Gastrocnemius medialis (tissue), 4 donors: ENCODE results near the gene C9orf85. TPM values are rescaled to one million over a fixed set of nuclear protein-coding genes. Genes with fewer than 3 reads are reported as not detected.

Experiments used
- ATAC-seq, 2 donors: fragments of 150-250 bp; one replicate each; pipeline ENCODE4 v1.9.1; 2016
- DNase-seq, 2 donors: peaks; one replicate each; pipeline ENCODE4 v3.0.0-alpha.2; 2019
- H3K27ac ChIP-seq, 4 donors: fragments of 200-600 bp; sonication (generic); 1 replicate in 1 of 4; 2 replicates in 3 of 4; pipeline ENCODE4 v1.5.1; 2016 to 2018; ENCODE audit warnings: mild to moderate bottlenecking in 2 of 4, moderate library complexity in 1 of 4
- H3K27me3 ChIP-seq, 3 donors: fragments of 200-600 bp; sonication (generic) in 2 of 3; 1 replicate in 1 of 3; 2 replicates in 2 of 3; pipeline versions ENCODE4 v1.5.1 to v1.6.0; 2016 to 2019; ENCODE audit warnings: mild to moderate bottlenecking in 1 of 3, moderate library complexity in 1 of 3
- H3K36me3 ChIP-seq, 2 donors: fragments of 200-600 bp; sonication (generic) in 1 of 2; one replicate each; pipeline ENCODE4 v1.5.1; 2017 to 2018
- H3K4me1 ChIP-seq, 2 donors: fragments of 200-600 bp; sonication (generic) in 1 of 2; one replicate each; pipeline ENCODE4 v1.5.1; 2016 to 2017; ENCODE audit warnings: mild to moderate bottlenecking in 2 of 2
- H3K4me3 ChIP-seq, 4 donors: fragments of 200-600 bp; sonication (generic) in 3 of 4; 1 replicate in 1 of 4; 2 replicates in 3 of 4; pipeline ENCODE4 v1.5.1; 2016 to 2019; ENCODE audit warnings: mild to moderate bottlenecking in 2 of 4
- H3K9me3 ChIP-seq, 3 donors: fragments of 200-600 bp; sonication (generic) in 2 of 3; 1 replicate in 1 of 3; 2 replicates in 2 of 3; pipeline ENCODE4 v1.5.1; 2016 to 2019
- CTCF ChIP-seq, 5 experiments: fragments of 450-650 bp in 3 of 5; fragments of 200-600 bp in 2 of 5; sonication (generic) in 2 of 5; IDR thresholded peaks in 4 of 5; conservative IDR thresholded peaks in 1 of 5; 1 replicate in 4 of 5; 2 replicates in 1 of 5; pipeline ENCODE4 v1.5.1; 2016 to 2019; ENCODE audit warnings: antibody characterized with exemption in 5 of 5, mild to moderate bottlenecking in 3 of 5, moderate library complexity in 3 of 5
- POLR2A ChIP-seq, 2 donors: fragments of 450-650 bp; IDR thresholded peaks; one replicate each; pipeline ENCODE4 v1.6.1; 2017; ENCODE audit warnings: antibody characterized with exemption in 2 of 2, mild to moderate bottlenecking in 2 of 2, moderate library complexity in 2 of 2
- in situ Hi-C, 4 donors: fragments of 200-750 bp; cut with MboI; loops; one replicate each; pipeline versions ENCODE4 v1.15.0 to v1.8.0; 2017; ENCODE audit warnings: low sequenced_read_pairs in 4 of 4
- intact Hi-C: fragments of 100-400 bp; cut with DNase I; formaldehyde crosslinking; loops from one replicate; pipeline ENCODE4 v1.15.1; 2023; ENCODE audit warnings: low total_unique reads
- total RNA-seq, 4 donors: library from RNA; depleted of rRNA; stranded (reverse); fragments of >200 nt; gene quantifications; one replicate each; pipeline versions ENCODE4 v1.1.0 to v1.2.3, GENCODE V29; 2016

Gene C9orf85
- total RNA-seq, 4 donors from 2014 or later = 1.7 to 9.6 (median 6.3) TPM

DNA sequence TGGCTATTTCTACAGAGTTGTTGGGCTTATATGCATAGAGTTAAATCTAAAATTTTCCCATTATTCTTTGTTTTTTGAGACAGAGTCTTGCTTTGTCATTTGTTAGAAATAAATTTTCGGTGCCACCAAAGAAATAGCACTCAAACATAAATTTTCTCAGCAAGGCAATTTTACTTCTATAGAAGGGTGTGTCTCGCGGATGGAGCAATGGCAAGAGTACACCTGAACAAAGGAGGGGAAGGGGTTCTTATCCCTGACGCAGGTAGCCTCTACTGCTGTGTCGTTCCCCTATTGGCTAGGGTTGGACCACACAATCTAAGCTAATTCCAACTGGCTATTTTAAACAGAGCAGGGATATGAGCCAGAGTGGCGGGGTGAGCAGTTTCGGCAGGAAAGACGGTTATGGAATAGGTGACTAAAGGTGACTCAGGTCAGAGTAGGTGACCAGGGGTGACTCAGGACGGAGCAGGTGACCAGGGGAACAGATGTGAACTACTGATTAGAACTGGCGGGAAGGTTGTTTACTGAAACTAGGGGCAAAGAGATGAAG lies 57.2 kb downstream of the C9orf85 start:
- no peaks in the 10 kb centered on the region for H3K9me3 ChIP-seq
- intact Hi-C loops (no loop called here), in situ Hi-C loops (no loop called here)
- H3K36me3 ChIP-seq = peaks cover 0 to 10% of the 10 kb centered on the region in 2 donors
- DNase-seq = no peak
- no peak for TF ChIP-seq POLR2A (IDR thresholded peaks at IDR 0.05)
- no peak overlapping the region for H3K27ac ChIP-seq
- H3K4me1 ChIP-seq = no peaks in the 10 kb centered on the region
- ATAC-seq = no peak
- no peak overlapping the region for H3K4me3 ChIP-seq
- H3K27me3 ChIP-seq = no peaks in the 10 kb centered on the region

DNA sequence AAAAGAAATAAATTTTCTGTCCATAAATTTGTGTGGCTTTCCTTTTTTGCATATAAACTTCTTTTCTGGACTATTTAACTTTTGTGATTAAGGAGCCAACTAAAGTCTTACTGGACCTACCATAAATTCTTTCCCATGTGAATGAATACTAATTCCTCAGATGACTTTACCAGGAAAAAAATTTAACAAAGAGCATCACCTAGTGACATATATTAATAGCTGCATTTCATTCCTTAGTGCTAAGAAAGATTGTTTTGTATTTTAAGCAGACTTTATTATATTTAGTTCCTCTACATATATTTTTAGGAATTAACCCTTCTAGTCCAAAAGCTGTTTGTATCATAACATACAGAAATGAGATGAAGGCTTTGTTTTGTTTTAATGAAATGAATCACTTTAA lies 64.4 kb downstream of the C9orf85 start:
- ATAC-seq (no peak), DNase-seq (no peak)
- peaks cover 0 to 11% of the 10 kb centered on the region in 2 donors for H3K36me3 ChIP-seq
- no peaks in the 10 kb centered on the region for H3K27me3 ChIP-seq
- no peaks in the 10 kb centered on the region for H3K9me3 ChIP-seq
- H3K4me1 ChIP-seq = peaks cover 4 to 8% of the 10 kb centered on the region in 2 donors
- in situ Hi-C loops (no loop called here), intact Hi-C loops (no loop called here)
- H3K4me3 ChIP-seq = no peak overlapping the region
- TF ChIP-seq POLR2A (IDR thresholded peaks at IDR 0.05) (no peak), CTCF (IDR thresholded peaks at IDR 0.05 in 4 of 5, conservative IDR thresholded peaks at IDR 0.05 in 1 of 5) (peak in 1 of 5 experiments; percentile 31)
- H3K27ac ChIP-seq = no peak overlapping the region

- no peak overlapping the region for H3K27ac ChIP-seq
Measured at GRCh38 chr9:71977003-71977402, 65.6 kb downstream of the C9orf85 start.

DNA sequence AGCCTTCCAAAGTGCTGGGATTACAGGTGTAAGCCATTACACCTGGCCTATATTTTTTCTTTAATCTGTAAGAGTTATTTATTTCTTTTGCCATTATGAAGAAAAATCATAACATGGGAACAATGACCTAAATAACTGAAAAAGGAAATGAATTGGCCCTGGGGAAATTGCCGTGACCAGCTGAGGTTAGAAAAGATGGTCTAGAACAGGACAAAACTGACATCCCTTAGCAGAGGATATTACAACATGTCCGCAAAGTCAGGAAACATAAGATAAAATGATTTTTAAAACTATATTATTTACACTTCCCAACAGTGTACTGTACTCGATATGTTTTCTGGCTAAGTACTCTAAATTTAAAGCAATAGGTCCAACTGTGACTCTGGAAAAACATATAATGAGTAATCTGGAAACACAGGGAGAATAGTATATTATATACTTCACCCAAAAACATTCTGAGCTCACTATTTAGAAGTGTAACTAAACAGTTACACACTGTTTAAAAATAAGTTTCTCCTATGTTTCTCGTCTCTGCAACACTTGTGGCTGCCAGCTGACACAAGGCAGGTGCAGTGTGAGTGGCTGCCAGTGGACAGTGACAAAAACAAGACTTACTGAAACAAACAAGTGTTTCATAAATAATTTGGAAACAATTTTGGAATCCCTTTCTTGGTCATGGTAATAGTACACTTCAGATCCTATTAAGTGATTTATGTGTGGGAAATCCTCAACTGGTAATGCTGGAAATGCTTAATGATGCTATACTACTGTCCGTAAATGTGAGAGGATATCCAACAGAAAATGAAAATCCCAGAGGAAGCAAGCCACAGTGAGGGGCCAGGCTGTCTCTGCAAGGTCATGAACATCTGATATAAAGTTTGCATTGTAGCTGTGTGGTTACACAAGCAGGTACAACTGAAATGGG lies 69.1 kb downstream of the C9orf85 start:
- ATAC-seq = peak in 1 of 2 donors; percentile 77
- Histone ChIP-seq H3K27ac (peak overlapping the region; percentile 12 to 63 (median 46)), H3K4me3 (no peak overlapping the region), H3K36me3 (no peaks in the 10 kb centered on the region), H3K27me3 (no peaks in the 10 kb centered on the region), H3K9me3 (no peaks in the 10 kb centered on the region), H3K4me1 (peaks cover 23 to 27% of the 10 kb centered on the region in 2 donors)
- in situ Hi-C loops (no loop called here), intact Hi-C loops (loop anchor here (5.0 kb wide), 2 partner anchors 38 to 173 kb away; no protein-coding TSS in a partner anchor)
- peak; percentile 16 to 67 for DNase-seq
- TF ChIP-seq POLR2A (IDR thresholded peaks at IDR 0.05) (no peak), CTCF (IDR thresholded peaks at IDR 0.05 in 4 of 5, conservative IDR thresholded peaks at IDR 0.05 in 1 of 5) (no peak)

More at GRCh38 chr9:71977003-71977402, 65.6 kb downstream of the C9orf85 start:
- in situ Hi-C loops = no loop called here
- H3K4me1 ChIP-seq = peaks cover 11 to 14% of the 10 kb centered on the region in 2 donors
- intact Hi-C loops = no loop called here
- H3K36me3 ChIP-seq = peaks cover 0 to 11% of the 10 kb centered on the region in 2 donors
- no peak for TF ChIP-seq CTCF (IDR thresholded peaks at IDR 0.05 in 4 of 5, conservative IDR thresholded peaks at IDR 0.05 in 1 of 5)
- no peak for ATAC-seq
- DNase-seq = no peak
- no peaks in the 10 kb centered on the region for H3K27me3 ChIP-seq
- no peak overlapping the region for H3K4me3 ChIP-seq
- no peaks in the 10 kb centered on the region for H3K9me3 ChIP-seq

DNA sequence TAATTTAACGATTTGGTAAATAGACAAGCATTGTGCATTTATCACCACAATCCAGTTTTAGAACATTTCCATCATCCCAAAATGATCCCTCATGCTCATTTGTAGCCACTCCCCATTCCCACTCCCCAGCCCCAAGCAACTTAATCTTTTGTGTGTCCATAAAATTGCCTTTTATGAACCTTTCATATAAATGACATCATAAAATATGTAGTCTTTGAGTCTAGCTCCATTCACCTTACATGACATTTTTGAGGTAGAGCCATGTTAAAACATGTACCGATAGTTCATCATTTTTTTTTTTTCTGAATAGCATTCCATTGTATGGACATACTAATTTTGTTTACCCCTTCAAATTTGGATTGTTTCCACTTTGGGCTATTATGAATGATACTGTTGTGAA lies 70.5 kb downstream of the C9orf85 start:
- no peaks in the 10 kb centered on the region for H3K27me3 ChIP-seq
- H3K27ac ChIP-seq = no peak overlapping the region
- peaks cover 23 to 27% of the 10 kb centered on the region in 2 donors for H3K4me1 ChIP-seq
- intact Hi-C loops (loop anchor here (5.0 kb wide), 2 partner anchors 40 to 175 kb away; no protein-coding TSS in a partner anchor), in situ Hi-C loops (no loop called here)
- no peak for TF ChIP-seq CTCF (IDR thresholded peaks at IDR 0.05 in 4 of 5, conservative IDR thresholded peaks at IDR 0.05 in 1 of 5)
- TF ChIP-seq POLR2A (IDR thresholded peaks at IDR 0.05) = no peak
- DNase-seq (no peak), ATAC-seq (no peak)
- H3K9me3 ChIP-seq = no peaks in the 10 kb centered on the region
- no peak overlapping the region for H3K4me3 ChIP-seq
- H3K36me3 ChIP-seq = no peaks in the 10 kb centered on the region
